GM21723 (cell line): ENCODE results near the gene TCN2.
"Not testable (repeated sequence)": the region's sequence is repeated elsewhere in the genome, so short reads cannot be mapped to it uniquely, and the experiment has no call there.

Experiments
- ATAC-seq: cut with Tn5 transposase; IDR thresholded peaks from one replicate; pipeline ENCODE4 v1.9.1; 2021; ENCODE audit warnings: mild to moderate bottlenecking, moderate library complexity; ENCODE audit not compliant: unreplicated experiment

The TCN2 gene

DNA sequence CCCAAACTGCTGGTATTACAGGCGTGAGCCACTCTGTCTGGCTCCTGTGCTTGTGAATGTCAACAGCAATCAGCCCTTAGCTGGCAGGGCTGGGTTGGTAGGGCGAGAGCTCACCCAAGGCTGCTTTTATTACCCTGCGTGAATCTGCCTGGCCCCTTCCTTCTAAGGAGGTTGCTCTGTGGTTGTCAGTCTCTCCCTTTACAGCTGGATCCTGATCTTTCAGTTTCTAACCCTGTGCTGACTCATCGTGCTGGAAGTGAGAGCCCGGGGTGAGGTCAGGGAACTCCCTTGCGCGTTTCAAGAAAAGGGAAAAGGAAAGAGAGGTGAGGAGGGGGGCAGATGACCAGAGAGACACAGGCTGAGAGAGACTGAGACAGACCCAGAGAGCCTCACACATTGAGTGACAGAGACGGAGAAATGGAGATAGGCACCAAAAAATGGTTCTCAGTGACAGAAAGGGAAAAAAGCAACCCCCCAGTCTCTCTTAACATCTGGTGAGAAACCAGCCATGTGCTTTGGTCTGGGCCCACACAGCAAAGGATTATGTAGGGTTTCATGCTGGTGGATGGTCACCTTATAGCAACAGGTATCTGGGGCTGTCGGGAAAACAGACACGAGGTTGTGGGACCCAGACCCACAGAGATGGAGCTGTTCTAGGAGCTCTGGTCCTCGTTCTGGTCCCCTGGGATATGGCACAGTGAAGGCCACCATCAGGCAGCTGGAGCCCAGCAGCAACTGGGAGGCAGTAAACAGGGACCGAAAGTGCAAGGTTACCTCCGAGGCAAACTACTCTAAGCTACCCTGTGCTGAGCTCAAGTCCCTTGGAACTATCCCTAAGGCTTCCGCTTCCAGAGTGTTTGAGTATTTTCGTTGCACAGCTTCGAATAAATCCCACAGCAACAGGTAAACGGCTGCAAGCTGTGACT lies 2.5 kb downstream of the TCN2 start:
- peak; percentile 40 for ATAC-seq

- ATAC-seq, result no peak
These were observed 3.3 kb downstream of the TCN2 start for GRCh38 chr22:30610299-30610698.

- ATAC-seq, result no peak
These were observed 4.2 kb downstream of the TCN2 start for GRCh38 chr22:30611197-30611596.

DNA sequence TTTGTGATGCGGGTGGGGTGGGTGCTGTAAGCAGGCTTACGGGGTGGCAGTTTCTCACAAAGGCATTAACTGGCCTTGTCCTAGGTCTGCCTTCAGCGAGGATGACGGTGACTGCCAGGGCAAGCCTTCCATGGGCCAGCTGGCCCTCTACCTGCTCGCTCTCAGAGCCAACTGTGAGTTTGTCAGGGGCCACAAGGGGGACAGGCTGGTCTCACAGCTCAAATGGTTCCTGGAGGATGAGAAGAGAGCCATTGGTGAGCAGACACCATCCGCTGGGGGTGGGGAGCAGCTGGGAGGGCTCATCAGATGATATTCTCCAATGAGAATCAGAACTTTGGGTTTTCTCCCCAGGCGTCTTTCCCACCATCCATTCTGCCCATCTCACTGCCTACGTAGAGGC lies 5.8 kb downstream of the TCN2 start:
- no peak for ATAC-seq

- no peak for ATAC-seq
These were observed 7.3 kb downstream of the TCN2 start for GRCh38 chr22:30614268-30614667.

DNA sequence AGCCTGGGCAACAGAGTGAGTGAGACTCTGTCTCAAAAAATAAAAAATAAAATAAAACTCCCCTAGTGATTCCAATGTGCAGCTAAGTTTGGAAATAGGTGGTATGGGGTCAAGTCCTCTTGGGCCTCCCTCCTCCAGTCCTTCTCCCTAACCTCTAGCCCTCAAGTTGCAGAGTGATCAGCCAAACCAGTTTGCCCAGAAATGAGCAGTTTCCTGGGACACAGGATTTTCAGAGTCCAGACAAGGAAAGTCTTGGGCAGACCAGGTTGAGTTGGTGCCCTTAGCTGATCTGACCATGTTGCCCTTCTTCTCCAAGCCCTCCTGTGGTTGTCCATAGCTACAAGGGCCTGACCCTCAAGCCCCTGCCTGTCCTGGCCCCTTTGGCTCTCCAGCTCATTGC lies 7.9 kb downstream of the TCN2 start:
- ATAC-seq, result no peak

- ATAC-seq, result no peak
These were observed 8.6 kb downstream of the TCN2 start for GRCh38 chr22:30615543-30615954.

DNA sequence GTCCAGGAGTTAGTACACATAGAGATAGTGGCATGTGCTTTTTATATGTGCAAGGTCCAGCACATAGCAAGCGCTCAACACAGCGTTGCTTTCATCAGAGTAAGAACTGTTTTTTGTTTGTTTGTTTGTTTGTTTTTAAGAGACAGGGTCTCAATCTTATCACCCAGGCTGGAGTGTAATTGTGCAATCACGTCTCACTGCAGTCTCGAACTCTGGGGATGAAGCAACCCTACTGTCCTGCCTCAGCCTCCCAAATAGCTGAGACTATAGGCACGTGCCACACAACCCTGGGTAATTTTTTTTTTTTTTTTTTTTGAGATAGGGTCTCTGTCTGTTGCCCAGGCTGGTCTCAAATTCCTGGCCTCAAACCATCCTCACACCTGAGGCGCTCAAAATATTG lies 10.8 kb downstream of the TCN2 start:
- no peak for ATAC-seq

- ATAC-seq, result not testable (repeated sequence)
These were observed 12.9 kb downstream of the TCN2 start for GRCh38 chr22:30619909-30620308.

DNA sequence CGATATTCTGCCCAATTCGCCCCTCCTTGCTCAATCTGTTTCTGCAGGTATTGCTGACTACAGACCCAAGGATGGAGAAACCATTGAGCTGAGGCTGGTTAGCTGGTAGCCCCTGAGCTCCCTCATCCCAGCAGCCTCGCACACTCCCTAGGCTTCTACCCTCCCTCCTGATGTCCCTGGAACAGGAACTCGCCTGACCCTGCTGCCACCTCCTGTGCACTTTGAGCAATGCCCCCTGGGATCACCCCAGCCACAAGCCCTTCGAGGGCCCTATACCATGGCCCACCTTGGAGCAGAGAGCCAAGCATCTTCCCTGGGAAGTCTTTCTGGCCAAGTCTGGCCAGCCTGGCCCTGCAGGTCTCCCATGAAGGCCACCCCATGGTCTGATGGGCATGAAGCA lies 19.4 kb downstream of the TCN2 start:
- ATAC-seq, result no peak

- no peak for ATAC-seq
These were observed 20.5 kb downstream of the TCN2 start for GRCh38 chr22:30627471-30627870.

- no peak for ATAC-seq
These were observed 21.5 kb downstream of the TCN2 start for GRCh38 chr22:30628491-30628890.

GRCh38 chr22:30631469-30631868 lies 24.5 kb downstream of the TCN2 start:
- not testable (repeated sequence) for ATAC-seq

GRCh38 chr22:30634471-30635233 lies 27.7 kb downstream of the TCN2 start:
- peak; percentile 49 for ATAC-seq

DNA sequence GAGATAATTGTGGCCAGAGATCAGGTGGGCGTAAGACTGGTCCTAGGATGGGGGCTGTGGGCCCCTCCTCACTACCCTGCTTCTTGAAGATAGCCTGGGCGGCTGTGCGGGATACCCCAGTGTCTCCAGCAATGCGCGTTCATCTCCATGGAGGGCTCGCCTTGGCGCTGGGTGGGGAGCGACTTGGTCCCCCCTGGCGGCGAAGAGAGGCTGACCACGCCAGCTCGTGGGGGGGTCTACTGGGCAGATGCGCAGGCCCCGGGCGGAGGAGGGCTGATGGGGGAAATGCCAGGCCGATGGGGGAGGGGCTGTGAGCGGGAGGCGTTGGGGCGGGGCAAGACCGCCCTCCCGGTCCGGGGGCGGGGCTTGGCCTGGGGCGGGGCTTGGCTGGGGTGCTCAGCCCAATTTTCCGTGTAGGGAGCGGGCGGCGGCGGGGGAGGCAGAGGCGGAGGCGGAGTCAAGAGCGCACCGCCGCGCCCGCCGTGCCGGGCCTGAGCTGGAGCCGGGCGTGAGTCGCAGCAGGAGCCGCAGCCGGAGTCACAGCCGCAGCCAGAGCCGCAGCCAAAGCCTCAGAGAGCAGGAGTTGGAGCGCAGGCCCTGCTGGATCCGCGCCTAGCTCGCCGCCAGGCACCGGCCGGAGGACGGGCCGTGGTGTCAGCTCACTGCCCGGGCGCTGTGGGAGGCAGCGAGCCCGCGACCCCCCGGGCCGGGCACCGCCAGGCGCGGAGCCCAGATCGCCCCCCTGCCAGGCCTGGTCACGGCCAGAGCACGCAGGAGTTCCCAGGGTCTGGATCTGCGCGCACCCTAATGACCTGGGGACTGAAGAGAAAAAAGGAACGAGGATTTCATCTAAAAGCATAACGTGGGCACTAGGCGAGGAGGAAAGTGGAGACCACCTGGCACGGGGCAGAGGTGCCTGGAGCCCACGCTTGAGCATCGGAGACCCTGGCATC lies 28.6 kb downstream of the TCN2 start, which contains the start of gene SLC35E4:
SLC35E4 (plus strand) TSS at position 509 of the 953 bp plus-strand sequence. CDS start 670 bp downstream, outside the sequence.
- ATAC-seq, result peak; percentile 69

DNA sequence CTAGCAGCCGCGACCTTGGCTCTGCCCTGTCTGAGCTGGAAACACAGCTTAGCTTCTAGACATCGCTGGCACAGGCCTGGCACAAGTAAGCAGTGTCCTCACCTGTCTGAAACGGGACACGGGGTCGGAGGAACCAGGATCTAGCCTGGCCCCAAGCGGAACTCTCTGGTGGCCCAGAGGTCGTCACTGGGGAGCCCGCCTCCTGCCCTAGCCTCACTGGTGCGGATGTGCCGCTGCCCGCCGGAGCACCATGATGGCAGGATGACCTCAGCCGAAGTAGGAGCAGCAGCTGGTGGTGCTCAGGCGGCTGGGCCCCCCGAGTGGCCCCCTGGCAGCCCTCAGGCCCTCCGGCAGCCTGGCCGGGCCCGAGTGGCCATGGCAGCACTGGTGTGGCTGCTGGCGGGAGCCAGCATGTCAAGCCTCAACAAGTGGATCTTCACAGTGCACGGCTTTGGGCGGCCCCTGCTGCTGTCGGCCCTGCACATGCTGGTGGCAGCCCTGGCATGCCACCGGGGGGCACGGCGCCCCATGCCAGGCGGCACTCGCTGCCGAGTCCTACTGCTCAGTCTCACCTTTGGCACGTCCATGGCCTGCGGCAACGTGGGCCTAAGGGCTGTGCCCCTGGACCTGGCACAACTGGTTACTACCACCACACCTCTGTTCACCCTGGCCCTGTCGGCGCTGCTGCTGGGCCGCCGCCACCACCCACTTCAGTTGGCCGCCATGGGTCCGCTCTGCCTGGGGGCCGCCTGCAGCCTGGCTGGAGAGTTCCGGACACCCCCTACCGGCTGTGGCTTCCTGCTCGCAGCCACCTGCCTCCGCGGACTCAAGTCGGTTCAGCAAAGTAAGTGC lies 29.5 kb downstream of the TCN2 start:
- no peak for ATAC-seq

GRCh38 chr22:30637701-30638114 lies 30.7 kb downstream of the TCN2 start:
- ATAC-seq, result no peak

DNA sequence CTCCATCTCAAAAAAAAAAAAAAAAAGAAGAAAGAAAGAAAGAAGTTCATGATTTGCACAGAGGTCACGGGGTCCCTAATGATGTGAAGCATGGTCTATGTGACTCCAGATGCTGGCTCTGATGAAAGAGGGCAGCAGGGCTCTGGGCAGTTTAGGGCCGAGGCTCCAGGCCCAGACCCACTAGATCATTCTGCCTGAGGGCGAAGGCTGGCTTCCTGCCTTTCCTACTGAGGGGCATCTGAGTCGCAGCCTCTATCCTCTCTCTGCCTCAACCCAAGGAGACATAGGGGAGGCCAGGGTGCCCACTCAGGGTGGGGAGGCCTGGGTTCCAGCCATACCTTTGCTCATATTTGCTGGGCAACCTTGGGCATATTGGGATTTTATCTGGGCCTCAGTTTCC lies 33.4 kb downstream of the TCN2 start:
- no peak for ATAC-seq

DNA sequence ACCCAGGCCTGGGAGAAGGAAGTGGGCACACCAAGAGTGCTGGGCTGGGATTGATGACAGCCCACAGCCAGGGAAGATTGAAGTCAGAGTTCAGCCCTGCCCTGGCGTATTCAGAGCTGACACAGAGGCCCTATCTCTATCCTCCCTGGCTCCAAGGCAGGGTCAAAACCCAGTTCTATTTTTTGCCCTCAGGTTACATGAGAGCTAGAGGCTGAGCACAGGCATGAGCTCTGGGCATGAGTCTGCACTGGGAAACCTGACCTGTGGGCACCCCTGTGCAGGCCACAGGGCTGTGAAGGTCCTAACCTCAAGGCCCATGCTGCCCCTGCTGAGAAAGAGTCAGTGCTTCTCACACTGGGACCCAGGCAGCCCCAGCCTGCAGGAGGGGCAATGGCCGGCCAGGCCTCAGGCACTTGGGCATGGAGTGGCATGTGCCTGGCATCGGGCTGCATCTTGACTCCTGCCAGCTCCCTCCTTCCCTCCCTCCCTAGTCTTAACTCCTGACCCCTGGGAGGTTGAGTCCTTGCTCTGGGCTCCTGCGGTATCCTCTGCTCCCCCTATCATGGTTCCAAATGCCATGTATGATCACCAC lies 34.0 kb downstream of the TCN2 start:
- ATAC-seq, result no peak
